AG09309 (cell line): ENCODE data around the gene EML2.

ENCODE experiments used
- DNase-seq: peaks from one replicate; pipeline ENCODE4 v3.0.0-alpha.2; 2010; ENCODE audit warnings: low read depth
- H3K4me3 ChIP-seq: 2 replicates; pipeline ENCODE4 v1.5.1; 2011; ENCODE audit warnings: mild to moderate bottlenecking, low read depth, low read length, moderate library complexity; ENCODE audit not compliant: control insufficient read depth
- CTCF ChIP-seq: IDR thresholded peaks from 2 replicates; pipeline ENCODE4 v1.5.1; 2011; ENCODE audit warnings: mild to moderate bottlenecking, low read depth, low read length, inconsistent platforms; ENCODE audit not compliant: insufficient read depth, control insufficient read depth; ENCODE audit errors: missing control alignments

The EML2 gene

GRCh38 chr19:45677351-45678230 is 38.4 kb upstream of the EML2 start:
- H3K4me3 ChIP-seq = peak overlapping the region; percentile 10
- TF ChIP-seq CTCF = no peak
- no peak for DNase-seq

GRCh38 chr19:45676851-45677263 is 37.7 kb upstream of the EML2 start:
- H3K4me3 ChIP-seq = no peak overlapping the region
- TF ChIP-seq CTCF = no peak
- no peak for DNase-seq

GRCh38 chr19:45674946-45675345 is 35.7 kb upstream of the EML2 start:
- no peak for DNase-seq
- TF ChIP-seq CTCF = no peak

GRCh38 chr19:45670670-45671453 is 31.7 kb upstream of the EML2 start:
- H3K4me3 ChIP-seq = no peak overlapping the region

More at GRCh38 chr19:45674946-45675345, 35.7 kb upstream of the EML2 start:
- H3K4me3 ChIP-seq = no peak overlapping the region

GRCh38 chr19:45668342-45668871 is 29.2 kb upstream of the EML2 start:
- H3K4me3 ChIP-seq = peak overlapping the region; percentile 19

More at GRCh38 chr19:45670670-45671453, 31.7 kb upstream of the EML2 start:
- no peak for TF ChIP-seq CTCF
- no peak for DNase-seq

More at GRCh38 chr19:45668342-45668871, 29.2 kb upstream of the EML2 start:
- TF ChIP-seq CTCF = no peak
- DNase-seq = no peak
